GM12873 (cell line): Measurements from ENCODE around the gene PRR23E.

Experiments
- TF ChIP-seq, protein P1 (sequence below): IDR thresholded peaks from 2 replicates; pipeline ENCODE4 v1.5.1; 2012; ENCODE audit warnings: low read depth, mild to moderate bottlenecking, moderate library complexity, low read length, control low read depth; ENCODE audit not compliant: insufficient read depth; ENCODE audit errors: missing control alignments

PRR23E gene

GRCh38 chr3:127172211-127172610 lies 20.7 kb upstream of the PRR23E start:
- TF ChIP-seq, protein P1, sequence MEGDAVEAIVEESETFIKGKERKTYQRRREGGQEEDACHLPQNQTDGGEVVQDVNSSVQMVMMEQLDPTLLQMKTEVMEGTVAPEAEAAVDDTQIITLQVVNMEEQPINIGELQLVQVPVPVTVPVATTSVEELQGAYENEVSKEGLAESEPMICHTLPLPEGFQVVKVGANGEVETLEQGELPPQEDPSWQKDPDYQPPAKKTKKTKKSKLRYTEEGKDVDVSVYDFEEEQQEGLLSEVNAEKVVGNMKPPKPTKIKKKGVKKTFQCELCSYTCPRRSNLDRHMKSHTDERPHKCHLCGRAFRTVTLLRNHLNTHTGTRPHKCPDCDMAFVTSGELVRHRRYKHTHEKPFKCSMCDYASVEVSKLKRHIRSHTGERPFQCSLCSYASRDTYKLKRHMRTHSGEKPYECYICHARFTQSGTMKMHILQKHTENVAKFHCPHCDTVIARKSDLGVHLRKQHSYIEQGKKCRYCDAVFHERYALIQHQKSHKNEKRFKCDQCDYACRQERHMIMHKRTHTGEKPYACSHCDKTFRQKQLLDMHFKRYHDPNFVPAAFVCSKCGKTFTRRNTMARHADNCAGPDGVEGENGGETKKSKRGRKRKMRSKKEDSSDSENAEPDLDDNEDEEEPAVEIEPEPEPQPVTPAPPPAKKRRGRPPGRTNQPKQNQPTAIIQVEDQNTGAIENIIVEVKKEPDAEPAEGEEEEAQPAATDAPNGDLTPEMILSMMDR = no peak

- TF ChIP-seq, protein P1 = no peak
Measured at GRCh38 chr3:127172781-127173515, 20.0 kb upstream of the PRR23E start.

DNA sequence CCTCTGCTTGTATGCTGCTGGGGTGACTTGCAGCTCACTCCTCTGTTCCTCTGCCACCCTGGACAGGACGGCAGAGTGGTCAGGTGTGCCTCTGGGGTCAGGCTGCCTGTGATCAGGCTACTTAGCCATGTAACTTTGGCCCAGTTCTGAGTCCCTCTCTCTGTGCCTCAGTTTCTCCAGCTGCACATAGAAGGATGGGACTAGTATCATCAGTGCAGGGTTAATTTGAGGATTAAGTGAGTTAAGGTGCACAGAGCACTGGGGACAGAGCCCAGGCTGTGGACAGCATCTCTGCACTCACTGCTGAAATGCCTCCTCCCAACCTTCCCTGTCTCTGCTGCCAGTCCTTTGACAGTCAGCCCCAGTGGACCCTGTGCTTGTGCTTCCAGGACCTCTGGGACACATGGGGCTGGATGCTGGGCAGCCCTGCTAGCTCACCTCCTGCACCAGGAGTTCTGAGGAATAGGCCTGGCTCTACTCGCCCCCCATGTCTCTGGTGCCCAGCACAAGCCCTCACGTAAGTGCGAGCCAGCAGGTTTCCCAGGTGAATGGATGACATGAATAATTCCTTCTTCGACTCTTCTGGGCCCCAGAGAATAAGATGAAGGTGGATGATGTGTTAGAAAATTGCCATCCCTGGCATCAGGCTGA lies 19.3 kb upstream of the PRR23E start:
- TF ChIP-seq, protein P1 = no peak

GRCh38 chr3:127174284-127174683 lies 18.6 kb upstream of the PRR23E start:
- TF ChIP-seq, protein P1 = no peak

GRCh38 chr3:127174715-127175140 lies 18.2 kb upstream of the PRR23E start:
- TF ChIP-seq, protein P1 = no peak

GRCh38 chr3:127175272-127175671 lies 17.7 kb upstream of the PRR23E start:
- TF ChIP-seq, protein P1 = no peak

DNA sequence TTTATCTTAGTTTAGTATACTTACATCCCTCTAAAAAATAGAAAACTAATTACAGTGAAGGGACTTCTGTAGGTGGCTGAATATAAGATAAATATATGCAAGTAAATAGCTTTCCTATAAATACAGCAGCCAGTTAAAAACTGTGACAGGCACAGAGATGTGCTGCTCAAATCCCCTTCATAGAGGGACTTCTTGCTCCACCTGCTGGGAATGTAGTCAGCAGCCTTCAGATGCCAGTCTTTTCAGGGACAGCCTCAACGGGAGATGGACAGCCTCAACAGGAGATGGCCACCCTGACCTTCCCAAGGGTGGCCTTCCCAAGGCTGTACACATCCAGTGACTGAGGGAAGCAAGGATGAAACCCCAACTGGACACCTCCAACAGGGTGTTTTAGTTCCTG lies 15.7 kb upstream of the PRR23E start:
- TF ChIP-seq, protein P1 = peak; percentile 17
